MM.1S (cell line): Measurements from ENCODE around the gene PSMB10.

Experiments
- DNase-seq: peaks from one replicate; pipeline ENCODE4 v3.0.0-alpha.2; 2015
- H2AFZ ChIP-seq: fragments of 300-600 bp; sonication (generic); 2 replicates; pipeline ENCODE4 v1.6.0; 2016; ENCODE audit warnings: antibody characterized with exemption, low read length
- H3F3A ChIP-seq: fragments of 300-600 bp; sonication (generic); 2 replicates; pipeline ENCODE4 v1.6.1; 2016; ENCODE audit warnings: mild to moderate bottlenecking, antibody characterized with exemption, low read length, moderate library complexity, mixed read lengths; ENCODE audit not compliant: insufficient read depth
- H3K27ac ChIP-seq: fragments of 300-600 bp; sonication (generic); 2 replicates; pipeline ENCODE4 v1.5.1; 2016; ENCODE audit warnings: mild to moderate bottlenecking, low read length
- H3K27me3 ChIP-seq: fragments of 300-600 bp; sonication (generic); replicated peaks from 2 replicates; pipeline ENCODE4 v1.6.0; 2016; ENCODE audit warnings: low read length; ENCODE audit not compliant: insufficient read depth
- H3K36me3 ChIP-seq: fragments of 300-600 bp; sonication (generic); replicated peaks from 2 replicates; pipeline ENCODE4 v1.6.1; 2016; ENCODE audit warnings: mild to moderate bottlenecking, low read length, mixed read lengths; ENCODE audit not compliant: insufficient read depth
- H3K4me1 ChIP-seq: fragments of 300-600 bp; sonication (generic); 2 replicates; pipeline ENCODE4 v1.6.1; 2016; ENCODE audit warnings: low read length, mixed read lengths
- H3K4me2 ChIP-seq: fragments of 300-600 bp; sonication (generic); 2 replicates; pipeline ENCODE4 v1.6.0; 2016; ENCODE audit warnings: low read depth, low read length
- H3K4me3 ChIP-seq: fragments of 300-600 bp; sonication (generic); 2 replicates; pipeline ENCODE4 v1.5.1; 2016; ENCODE audit warnings: low read length, mixed read lengths
- H3K79me2 ChIP-seq: fragments of 300-600 bp; sonication (generic); 2 replicates; pipeline ENCODE4 v1.6.1; 2016; ENCODE audit warnings: mixed run types, low read length, mixed read lengths
- H3K9ac ChIP-seq: fragments of 300-600 bp; sonication (generic); 2 replicates; pipeline ENCODE4 v1.6.1; 2016; ENCODE audit warnings: low read length, mixed read lengths
- H3K9me2 ChIP-seq: fragments of 300-600 bp; sonication (generic); replicated peaks from 2 replicates; pipeline ENCODE4 v1.6.1; 2016; ENCODE audit warnings: mild to moderate bottlenecking, low read length, mixed read lengths; ENCODE audit not compliant: insufficient read depth
- H3K9me3 ChIP-seq: fragments of 300-600 bp; sonication (generic); replicated peaks from 2 replicates; pipeline ENCODE4 v1.6.1; 2016; ENCODE audit warnings: mild to moderate bottlenecking, low read length, mixed read lengths; ENCODE audit not compliant: insufficient read depth
- H4K20me1 ChIP-seq: fragments of 300-600 bp; sonication (generic); 2 replicates; pipeline ENCODE4 v1.6.1; 2016; ENCODE audit warnings: mild to moderate bottlenecking, low read length, moderate library complexity, mixed read lengths; ENCODE audit not compliant: insufficient read depth
- CTCF ChIP-seq: fragments of 300-600 bp; sonication (generic); IDR thresholded peaks from 2 replicates; pipeline ENCODE4 v1.5.1; 2016; ENCODE audit warnings: antibody characterized with exemption, low read length, mixed read lengths
- EZH2 ChIP-seq: fragments of 300-600 bp; sonication (generic); optimal IDR thresholded peaks from 2 replicates; pipeline ENCODE3; 2017; ENCODE audit warnings: low read depth, mild to moderate bottlenecking, antibody characterized with exemption, low read length, mixed read lengths
- EZH2phosphoT487 ChIP-seq: fragments of 300-600 bp; sonication (generic); IDR thresholded peaks from 2 replicates; pipeline ENCODE4 v1.6.1; 2018; ENCODE audit warnings: antibody characterized with exemption, low read length

The PSMB10 gene

GRCh38 chr16:67951485-67951884 is 14.8 kb upstream of the PSMB10 start:
- H3K4me2 ChIP-seq, result no peak overlapping the region
- H4K20me1 ChIP-seq, result no peaks in the 10 kb centered on the region
- H3K9me3 ChIP-seq, result no peaks in the 10 kb centered on the region
- H3K9me2 ChIP-seq, result no peaks in the 10 kb centered on the region
- DNase-seq, result no peak
- no peaks in the 10 kb centered on the region for H3K4me1 ChIP-seq
- no peak overlapping the region for H3K9ac ChIP-seq
- no peaks in the 10 kb centered on the region for H3K36me3 ChIP-seq
- H2AFZ ChIP-seq, result no peak overlapping the region
- TF ChIP-seq CTCF (no peak), EZH2phosphoT487 (no peak), EZH2 (no peak)
- no peaks in the 10 kb centered on the region for H3K27me3 ChIP-seq
- H3F3A ChIP-seq, result no peaks in the 10 kb centered on the region
- no peak overlapping the region for H3K27ac ChIP-seq
- no peaks in the 10 kb centered on the region for H3K79me2 ChIP-seq
- H3K4me3 ChIP-seq, result no peak overlapping the region

DNA sequence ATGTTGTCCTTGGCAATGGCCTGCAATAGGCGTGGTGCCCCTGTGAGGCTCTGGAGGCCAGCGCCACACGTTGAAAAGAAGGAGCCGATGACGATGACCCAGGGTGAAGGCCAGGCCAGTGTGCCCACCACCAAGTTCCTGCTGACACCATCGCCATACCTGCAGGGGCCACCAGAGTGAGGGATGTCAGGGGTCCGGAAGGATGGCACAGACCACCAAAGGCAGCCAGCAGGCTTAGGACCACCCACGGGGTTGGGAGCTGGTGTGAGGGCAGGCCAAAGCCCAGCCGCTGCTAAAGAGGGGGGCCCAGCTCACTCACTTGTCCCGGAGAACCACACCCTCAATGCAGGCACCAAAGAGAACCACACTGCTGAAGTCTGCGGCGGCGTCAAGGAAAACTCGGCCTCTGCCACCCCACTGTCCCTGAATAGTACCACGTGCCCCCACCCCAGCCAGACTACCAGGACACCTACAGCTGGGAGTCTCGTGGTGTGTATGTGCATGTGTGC is 13.7 kb upstream of the PSMB10 start:
- Histone ChIP-seq H3K4me1 (no peaks in the 10 kb centered on the region), H3K9ac (no peak overlapping the region), H2AFZ (no peak overlapping the region), H3F3A (no peaks in the 10 kb centered on the region), H3K4me3 (no peak overlapping the region), H3K79me2 (no peaks in the 10 kb centered on the region), H3K36me3 (no peaks in the 10 kb centered on the region; the same call in 1 of the 2 replicates), H3K9me2 (no peaks in the 10 kb centered on the region), H3K27me3 (no peaks in the 10 kb centered on the region), H3K9me3 (no peaks in the 10 kb centered on the region), H3K4me2 (no peak overlapping the region), H3K27ac (no peak overlapping the region), H4K20me1 (no peaks in the 10 kb centered on the region)
- TF ChIP-seq CTCF, result no peak
- no peak for TF ChIP-seq EZH2
- TF ChIP-seq EZH2phosphoT487, result no peak
- no peak for DNase-seq

DNA sequence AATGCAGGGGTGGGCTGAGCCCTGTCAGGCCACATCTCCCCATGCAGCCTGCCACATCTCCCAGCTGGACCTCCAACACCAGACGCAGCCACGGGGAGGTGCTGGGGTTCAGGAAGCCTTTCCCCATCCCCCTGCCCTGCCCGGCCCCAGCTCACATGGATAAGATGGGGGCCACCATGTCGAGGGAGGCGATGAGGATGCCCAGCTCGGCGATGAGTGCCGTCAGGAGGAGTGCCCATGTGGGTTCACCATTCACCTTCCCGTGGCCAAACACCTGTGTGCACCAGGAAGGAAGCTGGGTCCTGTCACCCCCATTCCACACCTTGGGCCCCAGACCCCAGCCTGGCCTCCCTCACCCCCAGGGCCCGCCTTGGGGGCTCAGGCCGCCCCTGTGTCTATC is 13.0 kb upstream of the PSMB10 start:
- Histone ChIP-seq H2AFZ (no peak overlapping the region), H3K4me2 (no peak overlapping the region), H3K27me3 (no peaks in the 10 kb centered on the region), H3K9ac (no peak overlapping the region), H3K9me2 (no peaks in the 10 kb centered on the region), H3K27ac (no peak overlapping the region), H3F3A (no peaks in the 10 kb centered on the region), H3K36me3 (no peaks in the 10 kb centered on the region; the same call in 1 of the 2 replicates), H3K9me3 (no peaks in the 10 kb centered on the region), H4K20me1 (no peaks in the 10 kb centered on the region), H3K4me3 (no peak overlapping the region), H3K79me2 (no peaks in the 10 kb centered on the region), H3K4me1 (no peaks in the 10 kb centered on the region)
- DNase-seq, result no peak
- TF ChIP-seq CTCF, result no peak
- TF ChIP-seq EZH2phosphoT487, result no peak
- no peak for TF ChIP-seq EZH2
